HUES6 (cell line): ENCODE results near the gene ERFE.
"Not testable (repeated sequence)": the region's sequence is repeated elsewhere in the genome, so short reads cannot be mapped to it uniquely, and the experiment has no call there.

Experiments
- H3K27ac ChIP-seq: 2 replicates; pipeline ENCODE4 v1.7.0; 2013; ENCODE audit warnings: low read depth, mild to moderate bottlenecking, low read length, inconsistent platforms
- H3K27me3 ChIP-seq: 2 replicates; pipeline ENCODE4 v1.6.1; 2013; ENCODE audit warnings: low read length; ENCODE audit not compliant: control insufficient read depth, insufficient read depth
- H3K36me3 ChIP-seq: 2 replicates; pipeline ENCODE4 v1.6.1; 2013; ENCODE audit warnings: low read length; ENCODE audit not compliant: control insufficient read depth, insufficient read depth
- H3K4me1 ChIP-seq: 2 replicates; pipeline ENCODE4 v1.6.1; 2013; ENCODE audit warnings: low read length; ENCODE audit not compliant: control insufficient read depth, insufficient read depth
- H3K4me3 ChIP-seq: 2 replicates; pipeline ENCODE4 v1.5.1; 2013; ENCODE audit warnings: low read depth, low read length
- H3K9ac ChIP-seq: one replicate; pipeline ENCODE4 v1.6.1; 2013; ENCODE audit warnings: mild to moderate bottlenecking, low read length
- H3K9me3 ChIP-seq: 2 replicates; pipeline ENCODE4 v1.6.1; 2013; ENCODE audit warnings: low read depth, low read length; ENCODE audit not compliant: control insufficient read depth, insufficient read depth

The ERFE gene

DNA sequence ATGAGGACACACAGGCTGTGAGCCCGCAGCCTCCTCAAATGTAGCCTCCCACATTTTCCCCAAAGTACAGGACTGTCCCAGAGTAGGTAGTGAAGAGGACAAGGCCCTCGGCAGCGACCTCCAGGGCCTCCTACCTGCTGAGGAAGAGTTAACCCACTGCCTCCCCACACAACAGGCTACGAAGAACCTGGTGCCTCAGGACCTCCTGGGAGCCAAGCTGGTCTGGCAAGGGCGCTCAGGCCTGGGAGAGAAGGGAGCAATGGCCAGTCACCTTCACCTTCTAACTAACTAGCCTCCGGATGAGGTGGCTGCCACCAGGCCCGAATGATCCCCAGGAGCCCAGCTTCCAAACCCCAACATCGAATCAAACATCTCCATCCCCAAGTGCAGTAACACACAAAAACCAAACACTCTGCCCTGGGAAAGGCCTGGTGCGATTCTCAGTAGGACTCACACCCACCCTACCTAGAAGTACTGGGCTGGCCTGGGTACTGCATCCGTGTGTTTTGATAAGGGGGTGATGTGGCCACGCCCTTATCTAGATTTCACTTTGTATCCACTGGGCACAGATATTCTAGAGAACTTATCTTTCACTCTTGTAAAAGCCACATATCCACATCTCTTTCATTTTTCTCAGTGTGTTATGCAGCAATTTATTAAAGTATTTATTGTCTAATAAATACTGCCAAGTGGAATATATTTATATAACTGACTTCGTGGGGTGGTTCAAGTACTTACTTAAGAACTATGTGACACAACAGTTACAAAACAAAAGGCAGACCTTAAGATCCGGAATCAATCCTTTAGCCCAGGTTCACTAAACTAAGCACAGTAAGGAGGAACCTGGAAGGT, 9.7 kb downstream of the ERFE start:
- Histone ChIP-seq H3K36me3 (peaks cover 45% of the 10 kb centered on the region), H3K4me3 (no peak overlapping the region), H3K9me3 (no peaks in the 10 kb centered on the region), H3K4me1 (no peaks in the 10 kb centered on the region), H3K9ac (no peak overlapping the region), H3K27me3 (peaks cover 25% of the 10 kb centered on the region), H3K27ac (no peak overlapping the region)

GRCh38 chr2:238169048-238169707, 10.4 kb downstream of the ERFE start:
- peaks cover 52% of the 10 kb centered on the region for H3K36me3 ChIP-seq
- H3K27ac ChIP-seq = no peak overlapping the region
- H3K4me3 ChIP-seq = no peak overlapping the region

DNA sequence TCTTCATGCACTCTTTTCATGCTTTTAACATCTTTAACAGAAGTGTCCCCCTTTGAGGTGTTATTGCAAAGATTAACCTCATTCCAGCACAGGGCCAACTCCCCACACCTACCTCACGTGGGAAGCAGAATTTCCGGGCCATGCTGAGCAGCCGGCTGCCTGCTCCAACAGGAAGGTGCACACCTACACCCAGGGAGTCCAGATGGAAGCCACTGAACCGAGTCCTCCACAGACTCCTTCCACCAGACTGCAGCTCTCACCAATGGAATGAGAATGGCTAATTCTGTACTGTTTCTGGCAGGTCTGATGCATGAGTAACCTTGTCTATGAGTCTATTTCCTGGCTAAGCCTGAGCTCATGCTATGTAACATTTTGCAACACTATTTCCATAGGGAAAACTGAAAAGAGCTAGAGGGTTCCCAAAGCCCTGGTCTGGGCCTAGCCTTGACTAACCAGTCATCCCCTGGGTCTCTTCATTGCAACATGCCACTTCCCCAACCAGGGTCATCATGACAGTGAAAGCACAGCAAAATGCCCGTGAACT, 11.0 kb downstream of the ERFE start:
- no peaks in the 10 kb centered on the region for H3K9me3 ChIP-seq
- no peak overlapping the region for H3K27ac ChIP-seq
- H3K27me3 ChIP-seq = peaks cover 12% of the 10 kb centered on the region
- H3K4me1 ChIP-seq = no peaks in the 10 kb centered on the region
- no peak overlapping the region for H3K4me3 ChIP-seq
- no peak overlapping the region for H3K9ac ChIP-seq
- H3K36me3 ChIP-seq = peaks cover 58% of the 10 kb centered on the region

More at GRCh38 chr2:238169048-238169707, 10.4 kb downstream of the ERFE start:
- no peaks in the 10 kb centered on the region for H3K9me3 ChIP-seq
- H3K9ac ChIP-seq = no peak overlapping the region
- peaks cover 17% of the 10 kb centered on the region for H3K27me3 ChIP-seq
- H3K4me1 ChIP-seq = no peaks in the 10 kb centered on the region

- no peak overlapping the region for H3K27ac ChIP-seq
- H3K9ac ChIP-seq = no peak overlapping the region
These were observed 11.8 kb downstream of the ERFE start for GRCh38 chr2:238170386-238171071.

GRCh38 chr2:238171072-238171431, 12.3 kb downstream of the ERFE start:
- not testable (repeated sequence) for H3K9me3 ChIP-seq, H3K4me1 ChIP-seq, H3K9ac ChIP-seq, H3K4me3 ChIP-seq, H3K27me3 ChIP-seq, H3K27ac ChIP-seq
- peaks cover 64% of the 10 kb centered on the region for H3K36me3 ChIP-seq

More at GRCh38 chr2:238170386-238171071, 11.8 kb downstream of the ERFE start:
- no peak overlapping the region for H3K4me3 ChIP-seq
- peaks cover 4% of the 10 kb centered on the region; the same call in 1 of the 2 replicates for H3K27me3 ChIP-seq
- H3K4me1 ChIP-seq = no peaks in the 10 kb centered on the region
- no peaks in the 10 kb centered on the region for H3K9me3 ChIP-seq
- peaks cover 64% of the 10 kb centered on the region for H3K36me3 ChIP-seq

DNA sequence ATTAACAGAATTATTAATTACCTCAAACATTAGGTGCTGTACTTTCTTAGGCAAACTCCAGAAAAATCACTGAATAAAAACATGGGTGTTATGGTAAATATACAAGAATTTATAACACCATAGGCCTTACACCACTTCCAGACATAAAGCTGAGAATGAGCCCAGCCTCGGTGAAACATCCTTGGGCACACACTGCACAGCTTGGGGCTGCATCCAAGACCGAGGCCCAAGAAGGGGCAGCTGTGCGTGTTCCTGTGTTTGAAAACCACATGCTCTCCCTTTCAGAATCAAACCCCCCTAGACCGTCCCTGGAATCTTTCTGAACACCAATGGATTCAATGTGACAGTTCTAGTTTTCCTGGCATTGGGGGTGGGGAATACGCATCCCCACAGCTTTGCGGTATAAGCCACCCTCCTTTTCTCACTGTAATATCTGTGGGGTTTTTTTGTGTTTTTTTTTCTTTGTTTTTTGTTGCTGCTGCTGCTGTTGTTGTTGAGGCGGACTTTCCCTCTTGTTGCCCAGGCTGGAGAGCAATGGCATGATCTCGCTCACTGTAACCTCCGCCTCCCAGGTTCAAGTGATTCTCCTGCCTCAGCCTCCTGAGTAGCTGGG, 12.9 kb downstream of the ERFE start:
- Histone ChIP-seq H3K4me3 (no peak overlapping the region), H3K27ac (no peak overlapping the region), H3K36me3 (peaks cover 69% of the 10 kb centered on the region), H3K27me3 (no peaks in the 10 kb centered on the region), H3K9ac (no peak overlapping the region), H3K9me3 (no peaks in the 10 kb centered on the region), H3K4me1 (no peaks in the 10 kb centered on the region)

DNA sequence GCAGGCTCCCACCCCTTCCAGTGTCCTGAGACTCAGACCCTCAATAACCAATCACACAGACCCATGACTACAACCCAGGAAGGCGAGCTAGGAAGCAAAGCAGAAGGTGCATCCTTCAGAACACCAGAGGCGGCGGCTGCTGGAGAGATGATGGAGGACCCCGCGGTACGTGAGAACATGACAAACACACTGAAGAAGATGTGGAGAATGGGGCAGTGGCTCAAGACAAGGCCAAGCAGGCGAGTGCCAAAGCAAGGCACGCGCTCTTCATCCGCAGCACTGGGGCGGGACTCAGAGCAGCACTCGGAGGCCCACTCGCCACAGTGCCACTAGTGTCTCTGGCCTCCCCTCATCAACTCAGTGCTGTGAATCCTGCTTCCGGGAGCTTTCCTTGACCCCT, 13.7 kb downstream of the ERFE start:
- Histone ChIP-seq H3K27ac (no peak overlapping the region), H3K9me3 (no peaks in the 10 kb centered on the region), H3K27me3 (no peaks in the 10 kb centered on the region), H3K9ac (no peak overlapping the region), H3K4me1 (no peaks in the 10 kb centered on the region), H3K36me3 (peaks cover 76% of the 10 kb centered on the region), H3K4me3 (no peak overlapping the region)

DNA sequence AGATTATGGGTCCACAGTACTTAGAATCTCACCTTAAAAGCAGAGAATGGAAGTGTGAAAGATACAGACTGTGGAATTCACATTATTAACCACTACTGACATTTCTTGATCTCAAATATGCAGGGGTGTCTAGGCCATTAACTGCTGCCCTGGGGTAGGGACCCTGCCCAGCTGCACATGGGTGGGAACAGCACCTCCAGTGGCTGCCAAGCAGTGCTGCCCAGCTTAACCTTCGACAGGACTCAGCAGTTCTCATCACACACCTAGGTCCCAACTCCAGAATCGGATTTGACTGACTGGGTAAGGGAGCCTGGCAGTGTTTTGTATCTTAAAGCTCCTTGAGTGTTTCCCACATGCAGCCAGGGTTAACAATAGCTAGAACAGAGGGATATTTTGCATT, 14.9 kb downstream of the ERFE start:
- peaks cover 82% of the 10 kb centered on the region for H3K36me3 ChIP-seq
- no peak overlapping the region for H3K4me3 ChIP-seq
- no peaks in the 10 kb centered on the region for H3K9me3 ChIP-seq
- no peak overlapping the region for H3K9ac ChIP-seq
- H3K27ac ChIP-seq = no peak overlapping the region
- no peaks in the 10 kb centered on the region for H3K27me3 ChIP-seq
- H3K4me1 ChIP-seq = no peaks in the 10 kb centered on the region

DNA sequence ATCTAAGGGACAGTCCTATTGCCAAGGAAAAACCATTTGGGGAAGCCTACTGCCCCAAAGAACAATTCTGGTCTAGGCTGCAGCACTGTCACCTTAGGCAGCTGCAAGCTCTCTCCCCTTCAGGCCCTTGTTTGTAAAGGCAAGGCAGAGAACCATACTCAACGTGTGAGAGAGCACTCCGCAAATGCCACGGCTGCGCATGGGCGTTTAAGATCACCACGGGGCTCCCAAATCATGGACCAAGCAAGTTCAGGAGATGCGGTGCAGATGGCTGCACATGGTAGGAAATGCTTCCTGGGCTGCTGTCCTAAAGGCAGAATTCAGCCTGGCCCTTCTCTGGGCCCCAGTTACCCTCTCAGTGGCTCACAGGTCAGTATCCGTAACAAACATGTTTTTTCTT, 15.5 kb downstream of the ERFE start:
- H3K4me3 ChIP-seq = no peak overlapping the region
- H3K9me3 ChIP-seq = no peaks in the 10 kb centered on the region
- H3K4me1 ChIP-seq = no peaks in the 10 kb centered on the region
- H3K27ac ChIP-seq = no peak overlapping the region
- H3K9ac ChIP-seq = no peak overlapping the region
- H3K27me3 ChIP-seq = no peaks in the 10 kb centered on the region
- H3K36me3 ChIP-seq = peaks cover 82% of the 10 kb centered on the region

- H3K4me1 ChIP-seq = no peaks in the 10 kb centered on the region
- peaks cover 85% of the 10 kb centered on the region for H3K36me3 ChIP-seq
- H3K9ac ChIP-seq = no peak overlapping the region
- H3K9me3 ChIP-seq = no peaks in the 10 kb centered on the region
- no peak overlapping the region for H3K27ac ChIP-seq
- no peak overlapping the region for H3K4me3 ChIP-seq
- H3K27me3 ChIP-seq = no peaks in the 10 kb centered on the region
These were observed 15.9 kb downstream of the ERFE start for GRCh38 chr2:238174701-238175100.
